Suprapubic skin (tissue), 4 donors: ENCODE measurements around the gene PHACTR1. TPM values are rescaled to one million over a fixed set of nuclear protein-coding genes. Genes with fewer than 3 reads are reported as not detected.

Source experiments
- DNase-seq, 2 donors: peaks; one replicate each; pipeline ENCODE4 v3.0.0-alpha.2; 2019; ENCODE audit warnings: low spot score in 2 of 2
- H3K27ac ChIP-seq: fragments of 200-600 bp; sonication (generic); one replicate; pipeline ENCODE4 v1.5.1; 2019
- H3K27me3 ChIP-seq: fragments of 200-600 bp; sonication (generic); one replicate; pipeline ENCODE4 v1.5.1; 2019
- H3K36me3 ChIP-seq: fragments of 200-600 bp; sonication (generic); one replicate; pipeline ENCODE4 v1.5.1; 2019
- H3K4me1 ChIP-seq: fragments of 200-600 bp; sonication (generic); one replicate; pipeline ENCODE4 v1.5.1; 2019
- H3K4me3 ChIP-seq: fragments of 200-600 bp; sonication (generic); one replicate; pipeline ENCODE4 v1.5.1; 2019; ENCODE audit warnings: mild to moderate bottlenecking
- H3K9me3 ChIP-seq: fragments of 200-600 bp; sonication (generic); one replicate; pipeline ENCODE4 v1.5.1; 2019
- CTCF ChIP-seq, 2 donors: fragments of 200-600 bp in 1 of 2; fragments of 450-650 bp in 1 of 2; sonication (generic) in 1 of 2; IDR thresholded peaks; one replicate each; pipeline ENCODE4 v1.5.1; 2016 to 2019; ENCODE audit warnings: antibody characterized with exemption in 2 of 2, mild to moderate bottlenecking in 1 of 2, moderate library complexity in 1 of 2
- EP300 ChIP-seq: sonication (generic); formaldehyde crosslinking; IDR thresholded peaks from one replicate; pipeline ENCODE4 v1.6.1; 2017; ENCODE audit warnings: antibody characterized with exemption
- POLR2A ChIP-seq, 2 donors: fragments of 450-650 bp; IDR thresholded peaks; one replicate each; pipeline ENCODE4 v1.6.1; 2017; ENCODE audit warnings: antibody characterized with exemption in 2 of 2, mild to moderate bottlenecking in 2 of 2, moderate library complexity in 2 of 2
- POLR2AphosphoS5 ChIP-seq, 3 donors: sonication (generic); formaldehyde crosslinking; IDR thresholded peaks; one replicate each; pipeline ENCODE4 v1.6.1; 2017; ENCODE audit warnings: antibody characterized with exemption in 3 of 3
- whole genome bisulfite sequencing: methylation state at CpG from one replicate; pipeline ENCODE4 v1.1.5; 2018; 5-methylcytosine and 5-hydroxymethylcytosine counted together
- total RNA-seq, 4 donors: library from RNA; depleted of rRNA; stranded (reverse); fragments of >200 nt; gene quantifications; one replicate each; pipeline ENCODE4 v1.1.0, GENCODE V29; 2016

PHACTR1 gene
- total RNA-seq, 4 donors from 2014 or later, result 4.0 to 8.2 (median 6.4) TPM

GRCh38 chr6:12950976-12951375 is 234.4 kb downstream of the PHACTR1 start:
- H3K27ac ChIP-seq, result no peak overlapping the region
- no peak for TF ChIP-seq POLR2AphosphoS5 (IDR thresholded peaks at IDR 0.05)
- TF ChIP-seq POLR2A (IDR thresholded peaks at IDR 0.05), result no peak
- no peak for TF ChIP-seq EP300
- no peak for TF ChIP-seq CTCF (IDR thresholded peaks at IDR 0.05)

GRCh38 chr6:12951415-12951814 is 234.8 kb downstream of the PHACTR1 start:
- no peaks in the 10 kb centered on the region for H3K27me3 ChIP-seq
- no peaks in the 10 kb centered on the region for H3K36me3 ChIP-seq
- no peaks in the 10 kb centered on the region for H3K4me1 ChIP-seq
- no peak for TF ChIP-seq POLR2A (IDR thresholded peaks at IDR 0.05)
- TF ChIP-seq POLR2AphosphoS5 (IDR thresholded peaks at IDR 0.05), result no peak
- TF ChIP-seq CTCF (IDR thresholded peaks at IDR 0.05), result no peak
- no peak for TF ChIP-seq EP300
- no peaks in the 10 kb centered on the region for H3K9me3 ChIP-seq
- no peak for DNase-seq
- H3K27ac ChIP-seq, result no peak overlapping the region
- no peak overlapping the region for H3K4me3 ChIP-seq

More at GRCh38 chr6:12950976-12951375, 234.4 kb downstream of the PHACTR1 start:
- Histone ChIP-seq H3K27me3 (no peaks in the 10 kb centered on the region), H3K36me3 (no peaks in the 10 kb centered on the region), H3K4me1 (no peaks in the 10 kb centered on the region), H3K4me3 (no peak overlapping the region), H3K9me3 (no peaks in the 10 kb centered on the region)
- WGBS, result 55% methylated on average over 5 of the region's 5 CpGs
- DNase-seq, result no peak

- TF ChIP-seq POLR2A (IDR thresholded peaks at IDR 0.05) (no peak), EP300 (no peak), POLR2AphosphoS5 (IDR thresholded peaks at IDR 0.05) (no peak), CTCF (IDR thresholded peaks at IDR 0.05) (no peak)
- Histone ChIP-seq H3K4me3 (no peak overlapping the region), H3K4me1 (peaks cover 6% of the 10 kb centered on the region), H3K27ac (no peak overlapping the region), H3K27me3 (no peaks in the 10 kb centered on the region), H3K36me3 (no peaks in the 10 kb centered on the region), H3K9me3 (no peaks in the 10 kb centered on the region)
- DNase-seq, result no peak
- WGBS, result 66% methylated on average over 4 of the region's 4 CpGs
These were observed 235.8 kb downstream of the PHACTR1 start for GRCh38 chr6:12952318-12952717.

DNA sequence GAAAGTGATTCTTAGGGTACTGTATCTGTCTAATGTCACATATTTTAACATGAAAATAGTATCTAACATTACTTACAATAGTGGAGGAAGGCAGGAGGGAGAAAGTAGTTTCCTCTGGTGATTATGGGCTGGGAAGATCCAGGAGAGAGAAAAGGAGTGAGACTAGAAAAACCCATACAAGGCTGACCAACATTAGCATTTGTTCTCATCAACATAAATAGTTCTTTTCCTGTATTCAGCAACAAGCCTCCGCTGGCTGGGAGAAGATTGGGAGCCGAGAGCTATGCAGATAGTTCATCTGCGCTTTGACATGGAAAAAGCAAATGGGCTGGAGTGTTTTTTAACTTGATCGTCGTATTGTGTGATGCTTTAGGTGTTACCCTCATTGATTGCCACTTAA is 239.4 kb downstream of the PHACTR1 start:
- H3K4me3 ChIP-seq, result no peak overlapping the region
- peaks cover 21% of the 10 kb centered on the region for H3K4me1 ChIP-seq
- no peak for TF ChIP-seq POLR2A (IDR thresholded peaks at IDR 0.05)
- TF ChIP-seq EP300, result no peak
- TF ChIP-seq POLR2AphosphoS5 (IDR thresholded peaks at IDR 0.05), result no peak
- no peak for TF ChIP-seq CTCF (IDR thresholded peaks at IDR 0.05)
- H3K27ac ChIP-seq, result no peak overlapping the region
- H3K36me3 ChIP-seq, result no peaks in the 10 kb centered on the region
- no peak for DNase-seq
- H3K27me3 ChIP-seq, result no peaks in the 10 kb centered on the region
- H3K9me3 ChIP-seq, result no peaks in the 10 kb centered on the region
- 97% methylated on average over 5 of the region's 5 CpGs for WGBS

- H3K36me3 ChIP-seq, result no peaks in the 10 kb centered on the region
- no peaks in the 10 kb centered on the region for H3K9me3 ChIP-seq
- H3K4me3 ChIP-seq, result peak overlapping the region; percentile 67
- H3K27ac ChIP-seq, result peak overlapping the region; percentile 68
- H3K4me1 ChIP-seq, result peaks cover 21% of the 10 kb centered on the region
- no peak for DNase-seq
- WGBS, result 0% methylated on average over 6 of the region's 6 CpGs
- no peaks in the 10 kb centered on the region for H3K27me3 ChIP-seq
- TF ChIP-seq POLR2A (IDR thresholded peaks at IDR 0.05) (no peak), CTCF (IDR thresholded peaks at IDR 0.05) (no peak), POLR2AphosphoS5 (IDR thresholded peaks at IDR 0.05) (no peak), EP300 (no peak)
These were observed 240.4 kb downstream of the PHACTR1 start for GRCh38 chr6:12956991-12957320.
